Heart left ventricle (tissue), 13 donors: ENCODE data around the gene LPP.

Experiments
- CTCF ChIP-seq, 12 donors: fragments of 200-600 bp; sonication (generic) in 4 of 12; IDR thresholded peaks; one replicate each; pipeline versions ENCODE4 v1.5.0 to v1.8.0; 2018 to 2022; ENCODE audit warnings: antibody characterized with exemption in 12 of 12, mild to moderate bottlenecking in 5 of 12
- POLR2A ChIP-seq, 2 donors: fragments of 450-650 bp; IDR thresholded peaks; one replicate each; pipeline ENCODE4 v1.6.1; 2017; ENCODE audit warnings: antibody characterized with exemption in 2 of 2, mild to moderate bottlenecking in 2 of 2, moderate library complexity in 2 of 2
- donor health status: ischemic (EF 13 %, LVEDD 7.1; RV severe dilation, severe dysfunction).
- donor health status: DM: no; HTN: yes; CAD: no.
- donor health status: DM: no; HTN: no; CAD: no.
- donor health status: ischemic (EF 25% LVEDD 6.9; RV normal size, moderate dysfunction).
- donor health status: ischemic (EF 25% LVEDD 5.7; RV mildly dilated, moderate dysfunction).
- donor health status: ischemic (EF 35%, LVEDD 5.7; RV mildly dilated, moderate dysfunction).
- donor health status: nonischemic (EF 11% LVEDD 7.7; RV severe dilation, severe dysfunction).
- donor health status: DM: yes; HTN: yes; CAD: no.
- donor health status: PGD.
- donor health status: ischemic (EF 29% LVEDD 5.4; RV normal size, mild dysfunction).
- donor health status: nonischemic (EF 23%, LVEDD 6.1; RV moderate dilation, normal function).

DNA sequence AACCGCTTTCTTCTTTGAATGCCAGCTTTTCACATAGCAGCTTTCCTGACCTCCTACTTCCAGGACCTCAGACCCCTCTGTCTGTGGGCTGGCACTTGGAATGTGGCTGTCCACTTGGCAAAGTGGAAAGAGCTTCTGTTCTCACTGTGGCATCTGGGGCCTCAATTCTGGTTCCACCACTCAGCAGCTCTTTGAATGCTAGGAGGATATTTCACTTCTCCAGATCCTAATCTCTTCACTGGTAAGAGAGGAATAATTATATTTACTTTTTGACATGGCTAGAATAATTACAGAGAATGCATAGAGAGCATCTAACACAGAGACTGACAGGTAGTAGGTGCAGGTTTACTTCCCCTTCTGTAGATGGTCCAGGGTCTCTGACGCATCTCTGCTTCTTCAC, 405.9 kb downstream of the LPP start:
- no peak for TF ChIP-seq CTCF (IDR thresholded peaks at IDR 0.05)
- TF ChIP-seq POLR2A (IDR thresholded peaks at IDR 0.05): no peak
